Measurements from ENCODE around the gene VCL.

- TF ChIP-seq POLR2AphosphoS5 (IDR thresholded peaks at IDR 0.05) (no peak), CTCF (IDR thresholded peaks at IDR 0.05) (no peak), POLR2A (IDR thresholded peaks at IDR 0.05) (no peak)
Observed at GRCh38 chr10:74104480-74104879, 106.6 kb downstream of the VCL start.

All from upper lobe of left lung (tissue), 4 donors.